ENCODE measurements around the gene CTTN. TPM values are rescaled to one million over a fixed set of nuclear protein-coding genes. Genes with fewer than 3 reads are reported as not detected.

Gene CTTN
- total and polyA plus RNA-seq, 7 donors, result 44.1 to 117 (median 88.4) TPM

- Histone ChIP-seq H3K4me3 (no peak overlapping the region), H3K9me3 (no peaks in the 10 kb centered on the region), H3K36me3 (ENCODE audit: insufficient read depth in 1 of 2, low read depth in 1 of 2) (no peaks in the 10 kb centered on the region), H3K4me1 (no peaks in the 10 kb centered on the region), H3K27ac (no peak overlapping the region), H3K27me3 (ENCODE audit: insufficient read depth in 3 of 3, low read length in 2 of 3) (peaks cover 0 to 9% (median 1%) of the 10 kb centered on the region in 3 donors)
- DNase-seq, result no peak
- intact Hi-C loops (cut with DNase I), result no loop called here
- ATAC-seq, result no peak
- WGBS, 3 donors, result 67% methylated on average over 20 of the region's 20 CpGs
- no peak for TF ChIP-seq CTCF (IDR thresholded peaks at IDR 0.05)
Observed at GRCh38 chr11:70464509-70465361, 66.4 kb downstream of the CTTN start.

GRCh38 chr11:70466154-70466553 is 67.8 kb downstream of the CTTN start:
- Histone ChIP-seq H3K27ac (no peak overlapping the region), H3K27me3 (ENCODE audit: insufficient read depth in 3 of 3, low read length in 2 of 3) (peaks cover 0 to 4% (median 1%) of the 10 kb centered on the region in 3 donors), H3K4me3 (no peak overlapping the region), H3K4me1 (peaks cover 9% of the 10 kb centered on the region), H3K36me3 (ENCODE audit: insufficient read depth in 1 of 2, low read depth in 1 of 2) (no peaks in the 10 kb centered on the region), H3K9me3 (no peaks in the 10 kb centered on the region)
- TF ChIP-seq CTCF (IDR thresholded peaks at IDR 0.05), result no peak
- DNase-seq (no peak), ATAC-seq (no peak)
- intact Hi-C loops (cut with DNase I), result loop anchor here in 1 of 2 donors (2.0 kb wide), 1 partner anchor 291 kb away; no protein-coding TSS in a partner anchor
- WGBS, 3 donors, result 78 to 87% (median 78%) methylated on average over 9 to 10 of the region's 10 CpGs

- Histone ChIP-seq H3K27ac (no peak overlapping the region), H3K36me3 (ENCODE audit: insufficient read depth in 1 of 2, low read depth in 1 of 2) (no peaks in the 10 kb centered on the region), H3K4me1 (peaks cover 10% of the 10 kb centered on the region), H3K27me3 (ENCODE audit: insufficient read depth in 3 of 3, low read length in 2 of 3) (peaks cover 0 to 4% (median 1%) of the 10 kb centered on the region in 3 donors), H3K9me3 (no peaks in the 10 kb centered on the region), H3K4me3 (no peak overlapping the region)
- intact Hi-C loops (cut with DNase I), result loop anchor here in 1 of 2 donors (2.0 kb wide), 1 partner anchor 290 kb away; no protein-coding TSS in a partner anchor
- no peak for ATAC-seq
- no peak for TF ChIP-seq CTCF (IDR thresholded peaks at IDR 0.05)
- DNase-seq, result no peak
- WGBS, 3 donors, result 83 to 91% (median 89%) methylated on average over 8 of the region's 8 CpGs
Observed at GRCh38 chr11:70466596-70466995, 68.3 kb downstream of the CTTN start.

GRCh38 chr11:70467201-70468085 is 69.1 kb downstream of the CTTN start:
- H3K27me3 ChIP-seq (ENCODE audit: insufficient read depth in 3 of 3, low read length in 2 of 3), result peaks cover 0 to 3% (median 1%) of the 10 kb centered on the region in 3 donors
- peak; percentile 96 for TF ChIP-seq CTCF (IDR thresholded peaks at IDR 0.05)
- peaks cover 10% of the 10 kb centered on the region for H3K4me1 ChIP-seq
- intact Hi-C loops (cut with DNase I), result loop anchor here (1.0 to 2.0 kb wide), 2 partner anchors 288 to 289 kb away; no protein-coding TSS in a partner anchor
- WGBS, 3 donors, result 41 to 46% (median 43%) methylated on average over 20 of the region's 20 CpGs
- H3K9me3 ChIP-seq, result no peaks in the 10 kb centered on the region
- DNase-seq, result peak; percentile 53 to 72
- H3K36me3 ChIP-seq (ENCODE audit: insufficient read depth in 1 of 2, low read depth in 1 of 2), result no peaks in the 10 kb centered on the region
- peak; percentile 49 to 71 (median 50) for ATAC-seq
- no peak overlapping the region for H3K27ac ChIP-seq
- H3K4me3 ChIP-seq, result no peak overlapping the region
